GM23248 (cell line): ENCODE results near the gene APC2. TPM values are rescaled to one million over a fixed set of nuclear protein-coding genes. Genes with fewer than 3 reads are reported as not detected.

Experiments used
- DNase-seq: peaks from one replicate; pipeline ENCODE4 v3.0.0-alpha.2; 2015
- H2AFZ ChIP-seq: fragments of 200-600 bp; sonication (generic); 2 replicates; pipeline ENCODE4 v1.6.1; 2016; ENCODE audit warnings: antibody characterized with exemption
- H3F3A ChIP-seq: fragments of 200-600 bp; sonication (generic); 2 replicates; pipeline ENCODE4 v1.6.1; 2016; ENCODE audit warnings: mild to moderate bottlenecking, antibody characterized with exemption, mixed run types; ENCODE audit not compliant: insufficient read depth
- H3K27ac ChIP-seq: fragments of 200-600 bp; sonication (generic); 2 replicates; pipeline ENCODE4 v1.5.1; 2016; ENCODE audit warnings: mild to moderate bottlenecking
- H3K27me3 ChIP-seq: fragments of 200-600 bp; sonication (generic); replicated peaks from 2 replicates; pipeline ENCODE4 v1.6.1; 2016; ENCODE audit warnings: mild to moderate bottlenecking; ENCODE audit not compliant: insufficient read depth
- H3K36me3 ChIP-seq: fragments of 200-600 bp; sonication (generic); 2 replicates; pipeline ENCODE4 v1.6.1; 2016; ENCODE audit warnings: low read depth, mild to moderate bottlenecking
- H3K4me1 ChIP-seq: fragments of 200-600 bp; sonication (generic); 2 replicates; pipeline ENCODE4 v1.6.1; 2016; ENCODE audit warnings: mild to moderate bottlenecking; ENCODE audit not compliant: insufficient read depth
- H3K4me2 ChIP-seq: fragments of 200-600 bp; sonication (generic); one replicate; pipeline ENCODE4 v1.6.1; 2016; ENCODE audit warnings: mild to moderate bottlenecking; ENCODE audit not compliant: unreplicated experiment
- H3K4me3 ChIP-seq: fragments of 200-600 bp; sonication (generic); 2 replicates; pipeline ENCODE4 v1.5.1; 2016; ENCODE audit warnings: mild to moderate bottlenecking
- H3K79me2 ChIP-seq: fragments of 200-600 bp; sonication (generic); 2 replicates; pipeline ENCODE4 v1.6.1; 2016; ENCODE audit warnings: mild to moderate bottlenecking; ENCODE audit not compliant: insufficient read depth
- H3K9ac ChIP-seq: fragments of 200-600 bp; sonication (generic); 2 replicates; pipeline ENCODE4 v1.6.1; 2016; ENCODE audit warnings: mild to moderate bottlenecking
- H3K9me2 ChIP-seq: fragments of 200-600 bp; sonication (generic); 2 replicates; pipeline ENCODE4 v1.6.1; 2016; ENCODE audit warnings: mixed run types, mild to moderate bottlenecking, moderate library complexity; ENCODE audit not compliant: insufficient read depth
- H3K9me3 ChIP-seq: fragments of 200-600 bp; sonication (generic); one replicate; pipeline ENCODE4 v1.6.1; 2017; ENCODE audit warnings: low read depth
- H4K20me1 ChIP-seq: fragments of 200-600 bp; sonication (generic); 2 replicates; pipeline ENCODE4 v1.6.0; 2016; ENCODE audit not compliant: insufficient read depth
- EZH2 ChIP-seq: fragments of 200-600 bp; sonication (generic); IDR thresholded peaks from 2 replicates; pipeline ENCODE4 v1.6.1; 2018; ENCODE audit warnings: antibody characterized with exemption, mild to moderate bottlenecking; ENCODE audit not compliant: insufficient read depth, poor library complexity, severe bottlenecking
- EZH2phosphoT487 ChIP-seq: fragments of 200-600 bp; sonication (generic); IDR thresholded peaks from 2 replicates; pipeline ENCODE4 v1.6.1; 2018; ENCODE audit warnings: antibody characterized with exemption, moderate library complexity, mild to moderate bottlenecking, low read depth; ENCODE audit not compliant: insufficient read depth
- WGBS, 2 experiments: methylation state at CpG; one replicate each; pipeline ENCODE4 v1.1.6; 2015 to 2017; ENCODE audit warnings: low lambda C conversion rate in 2 of 2, low coverage in 1 of 2; ENCODE audit errors: missing lambda C conversion rate in 2 of 2; 5-methylcytosine and 5-hydroxymethylcytosine counted together
- in situ Hi-C: fragments of 300-500 bp; cut with MboI; formaldehyde crosslinking; loops from 2 replicates; pipeline ENCODE4 v1.15.0; 2020
- polyA plus RNA-seq: library from polyadenylated mRNA; unstranded; fragments of >200 nt; fragmentation: Nextera tagmentation; extraction: Ambion mirVana; gene quantifications from 2 replicates; pipeline ENCODE4 v1.2.1, GENCODE V29; 2016
- total RNA-seq: library from RNA; depleted of rRNA; stranded (reverse); fragments of >200 nt; shearing (Covaris generic); gene quantifications from 2 replicates; pipeline ENCODE4 v1.2.3, GENCODE V29; 2014

The APC2 gene
- total and polyA plus RNA-seq, 2 experiments from 2014 or later = 0.10 to 0.11 TPM

GRCh38 chr19:1511318-1512317, 61.7 kb downstream of the APC2 start:
- Histone ChIP-seq H2AFZ (no peak overlapping the region), H3K4me2 (peak overlapping the region; percentile 78), H3K4me3 (peak overlapping the region; percentile 95), H3K9me3 (no peaks in the 10 kb centered on the region), H3K27ac (no peak overlapping the region), H3F3A (peaks cover 14% of the 10 kb centered on the region; the same call in 1 of the 2 replicates), H3K27me3 (no peaks in the 10 kb centered on the region), H3K36me3 (no peaks in the 10 kb centered on the region), H4K20me1 (no peaks in the 10 kb centered on the region), H3K79me2 (peaks cover 7% of the 10 kb centered on the region; the same call in 1 of the 2 replicates), H3K9me2 (no peaks in the 10 kb centered on the region), H3K9ac (no peak overlapping the region), H3K4me1 (no peaks in the 10 kb centered on the region)
- TF ChIP-seq EZH2 (no peak), EZH2phosphoT487 (no peak)
- in situ Hi-C loops = no loop called here
- WGBS, 2 experiments = 63 to 74% methylated on average over 21 to 22 of the region's 22 CpGs
- DNase-seq = no peak

DNA sequence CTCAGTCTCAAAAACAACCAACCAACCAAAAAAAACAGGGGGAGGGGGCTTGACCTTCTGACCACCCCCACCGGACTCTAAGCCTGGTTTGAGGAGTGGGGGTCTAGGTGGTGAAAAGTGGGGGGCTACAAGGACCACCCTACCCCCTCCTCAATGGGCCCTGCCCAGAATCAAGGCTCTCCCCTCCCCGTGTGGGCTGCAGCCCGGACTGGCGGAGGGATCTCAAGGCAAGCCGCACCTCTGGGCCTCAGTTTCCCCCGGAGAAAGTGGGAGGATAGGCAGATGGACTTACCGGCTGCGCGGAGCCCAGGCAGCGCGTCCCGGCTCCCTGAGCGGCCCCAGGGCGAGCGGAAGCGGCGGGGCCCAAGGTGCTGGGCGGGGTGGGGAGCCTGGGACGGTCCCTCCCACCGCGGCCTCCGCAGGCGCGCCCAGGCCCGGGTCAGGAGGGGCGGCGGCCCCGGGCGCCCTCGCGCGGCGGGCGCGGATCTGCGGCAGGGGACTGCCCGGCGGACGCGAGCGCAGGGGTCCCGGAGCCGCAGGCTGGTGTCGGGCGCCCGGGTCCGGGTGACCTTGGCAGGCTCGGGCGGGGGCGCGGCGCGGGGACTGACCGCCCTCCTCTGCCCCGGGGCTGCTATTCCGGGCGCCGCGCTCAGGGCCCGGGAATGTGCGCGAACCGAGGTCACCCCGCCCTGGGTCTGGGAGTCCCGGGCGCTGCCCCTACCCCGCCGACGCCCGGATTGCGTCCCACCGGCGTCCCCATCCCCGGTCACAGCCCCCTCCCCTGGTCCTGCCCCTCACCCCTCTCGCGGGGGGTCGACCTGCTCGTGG, 63.0 kb downstream of the APC2 start, which contains the start of gene ADAMTSL5:
ADAMTSL5 (minus strand) TSS at position 349 of the 828 bp plus-strand sequence. CDS start 2,076 bp downstream, outside the sequence.
- Histone ChIP-seq H3K36me3 (no peaks in the 10 kb centered on the region), H3K4me1 (no peaks in the 10 kb centered on the region), H2AFZ (peak within 1 kb of the TSS; percentile 69), H3F3A (peaks cover 14% of the 10 kb centered on the region; the same call in 1 of the 2 replicates), H3K4me3 (peak within 1 kb of the TSS; percentile 95), H3K4me2 (peak within 1 kb of the TSS; percentile 78), H3K27ac (peak within 1 kb of the TSS; percentile 48), H3K9me2 (no peaks in the 10 kb centered on the region), H3K79me2 (peaks cover 7% of the 10 kb centered on the region; the same call in 1 of the 2 replicates), H3K9me3 (no peaks in the 10 kb centered on the region), H3K27me3 (no peaks in the 10 kb centered on the region), H3K9ac (peak within 1 kb of the TSS; percentile 84), H4K20me1 (no peaks in the 10 kb centered on the region)
- TF ChIP-seq EZH2 = no peak
- TF ChIP-seq EZH2phosphoT487 = no peak
- peak; percentile 88 for DNase-seq
- WGBS, 2 experiments = 1% methylated on average over 18 to 56 of the region's 78 CpGs
- in situ Hi-C loops = no loop called here

DNA sequence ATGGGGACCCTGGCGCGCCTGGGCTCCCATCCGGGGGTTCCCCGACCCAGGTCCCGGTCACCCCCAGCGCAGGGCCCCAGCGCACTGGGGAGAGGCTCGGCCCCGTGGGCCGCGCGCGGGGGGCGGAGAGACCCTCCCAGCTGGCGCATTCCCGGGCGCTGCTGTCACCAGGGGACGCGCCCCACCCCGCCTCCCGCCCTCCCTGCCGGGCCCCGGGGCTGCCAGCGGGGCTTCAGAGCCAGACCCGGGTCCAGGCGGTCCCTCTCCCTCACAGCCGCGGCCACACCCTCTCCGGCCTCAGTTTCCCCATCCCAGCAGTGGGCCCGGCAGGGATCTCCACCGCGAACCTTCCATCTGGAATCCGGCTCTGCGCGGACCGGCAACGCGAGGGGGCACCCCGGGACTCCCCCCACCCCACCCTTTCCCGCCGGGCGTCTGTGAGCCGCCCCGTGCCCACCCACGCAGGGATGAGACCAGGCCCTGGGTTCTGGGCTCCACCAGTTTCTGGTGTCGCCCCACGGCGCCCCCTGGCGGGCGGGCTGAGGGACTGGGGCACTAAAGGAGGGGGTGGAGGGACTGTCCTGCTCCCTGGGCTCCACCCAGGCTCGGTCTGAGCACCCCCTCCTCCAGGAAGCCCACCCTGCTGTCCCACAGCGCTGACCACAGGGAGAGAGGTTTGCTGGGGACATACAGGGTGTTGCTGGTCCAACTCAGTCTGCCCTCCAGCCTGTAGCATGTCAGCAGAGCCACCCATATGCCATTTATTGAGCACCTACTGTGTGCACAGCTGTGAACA, 63.8 kb downstream of the APC2 start:
- no peaks in the 10 kb centered on the region for H3K27me3 ChIP-seq
- DNase-seq = peak; percentile 86
- WGBS, 2 experiments = 5 to 7% methylated on average over 19 to 44 of the region's 52 CpGs
- peak overlapping the region; percentile 46 for H2AFZ ChIP-seq
- H4K20me1 ChIP-seq = no peaks in the 10 kb centered on the region
- H3F3A ChIP-seq = peaks cover 11% of the 10 kb centered on the region; the same call in 1 of the 2 replicates
- no peak for TF ChIP-seq EZH2
- no peak for TF ChIP-seq EZH2phosphoT487
- peak overlapping the region; percentile 84 for H3K9ac ChIP-seq
- H3K36me3 ChIP-seq = no peaks in the 10 kb centered on the region
- in situ Hi-C loops = no loop called here
- H3K79me2 ChIP-seq = peaks cover 7% of the 10 kb centered on the region; the same call in 1 of the 2 replicates
- H3K4me2 ChIP-seq = peak overlapping the region; percentile 78
- H3K27ac ChIP-seq = peak overlapping the region; percentile 48
- no peaks in the 10 kb centered on the region for H3K4me1 ChIP-seq
- H3K9me2 ChIP-seq = no peaks in the 10 kb centered on the region
- no peaks in the 10 kb centered on the region for H3K9me3 ChIP-seq
- H3K4me3 ChIP-seq = peak overlapping the region; percentile 95
